Transverse colon (tissue), 4 donors: ENCODE data around the gene CHP1. TPM values are rescaled to one million over a fixed set of nuclear protein-coding genes. Genes with fewer than 3 reads are reported as not detected.

Source experiments
- DNase-seq: peaks from one replicate; pipeline ENCODE4 v3.0.0-alpha.2; 2019
- H3K27ac ChIP-seq, 4 donors: fragments of 200-600 bp; sonication (generic); 2 replicates each; pipeline ENCODE4 v1.5.1; 2016 to 2018; ENCODE audit warnings: inconsistent platforms in 4 of 4
- H3K27me3 ChIP-seq: fragments of 200-600 bp; sonication (generic); 2 replicates; pipeline ENCODE4 v1.5.1; 2017; ENCODE audit warnings: inconsistent platforms
- H3K36me3 ChIP-seq, 4 donors: fragments of 200-600 bp; sonication (generic); 2 replicates each; pipeline ENCODE4 v1.5.1; 2017 to 2019; ENCODE audit warnings: inconsistent platforms in 4 of 4
- H3K4me1 ChIP-seq, 4 donors: fragments of 200-600 bp; sonication (generic); 2 replicates each; pipeline ENCODE4 v1.5.1; 2017 to 2020; ENCODE audit warnings: inconsistent platforms in 4 of 4
- H3K4me3 ChIP-seq, 4 donors: fragments of 200-600 bp; sonication (generic); 1 replicate in 1 of 4; 2 replicates in 3 of 4; pipeline versions ENCODE4 v1.5.1 to v1.6.1; 2017 to 2019; ENCODE audit warnings: inconsistent platforms in 4 of 4
- H3K9me3 ChIP-seq, 2 donors: fragments of 200-600 bp; sonication (generic); 2 replicates each; pipeline ENCODE4 v1.5.1; 2017 to 2019; ENCODE audit warnings: inconsistent platforms in 2 of 2
- CTCF ChIP-seq, 5 experiments: fragments of 200-600 bp in 3 of 5; fragments of 450-650 bp in 2 of 5; sonication (generic) in 3 of 5; IDR thresholded peaks; 1 replicate in 2 of 5; 2 replicates in 3 of 5; pipeline ENCODE4 v1.5.1; 2016 to 2017; ENCODE audit warnings: antibody characterized with exemption in 5 of 5, inconsistent platforms in 3 of 5, mild to moderate bottlenecking in 2 of 5, moderate library complexity in 1 of 5
- EP300 ChIP-seq: sonication (generic); formaldehyde crosslinking; IDR thresholded peaks from one replicate; pipeline ENCODE4 v1.6.1; 2017; ENCODE audit warnings: antibody characterized with exemption, low read depth
- POLR2A ChIP-seq: fragments of 450-650 bp; IDR thresholded peaks from one replicate; pipeline ENCODE4 v1.6.1; 2016; ENCODE audit warnings: antibody characterized with exemption, mild to moderate bottlenecking, moderate library complexity
- POLR2AphosphoS5 ChIP-seq, 3 donors: sonication (generic); formaldehyde crosslinking; IDR thresholded peaks; one replicate each; pipeline ENCODE4 v1.6.1; 2016; ENCODE audit warnings: antibody characterized with exemption in 3 of 3
- WGBS, 2 donors: methylation state at CpG; one replicate each; pipeline ENCODE4 v1.1.5; 2018; ENCODE audit warnings: low coverage in 1 of 2; 5-methylcytosine and 5-hydroxymethylcytosine counted together
- in situ Hi-C, 4 donors: fragments of 200-750 bp; cut with MboI; loops; one replicate each; pipeline versions ENCODE4 v1.15.0 to v1.15.1; 2017; ENCODE audit warnings: low sequenced_read_pairs in 3 of 4, low pct_ligation_motif_present in 1 of 4, low pct_unique_long_range_greater_than_20kb in 1 of 4
- intact Hi-C: fragments of 100-400 bp; cut with DNase I; formaldehyde crosslinking; loops from one replicate; pipeline ENCODE4 v1.15.1; 2023; ENCODE audit warnings: low total_unique reads
- total RNA-seq, 4 donors: library from RNA; depleted of rRNA; stranded (reverse); fragments of >200 nt; gene quantifications; one replicate each; pipeline ENCODE4 v1.1.0, GENCODE V29; 2016

Gene CHP1
- total RNA-seq, 4 donors from 2014 or later, result 321 to 818 (median 572) TPM

- Histone ChIP-seq H3K27ac (no peak overlapping the region), H3K4me3 (no peak overlapping the region), H3K36me3 (no peaks in the 10 kb centered on the region), H3K4me1 (no peaks in the 10 kb centered on the region), H3K27me3 (no peaks in the 10 kb centered on the region), H3K9me3 (no peaks in the 10 kb centered on the region)
- TF ChIP-seq POLR2A (no peak), POLR2AphosphoS5 (IDR thresholded peaks at IDR 0.05) (no peak), EP300 (no peak), CTCF (IDR thresholded peaks at IDR 0.05) (no peak)
- 95% methylated on average over 1 of the region's 1 CpG; no CpG with 5 or more reads in 1 of the 2 donors for WGBS, 2 donors
- intact Hi-C loops (no loop called here), in situ Hi-C loops (no loop called here)
- no peak for DNase-seq
These were observed 92.5 kb downstream of the CHP1 start for GRCh38 chr15:41323611-41324010.

GRCh38 chr15:41331281-41331680, 100.2 kb downstream of the CHP1 start:
- H3K27me3 ChIP-seq, result no peaks in the 10 kb centered on the region
- H3K36me3 ChIP-seq, result no peaks in the 10 kb centered on the region
- H3K9me3 ChIP-seq, result no peaks in the 10 kb centered on the region
- 65 to 73% methylated on average over 2 to 6 of the region's 6 CpGs for WGBS, 2 donors
- H3K4me3 ChIP-seq, result peak overlapping the region in 2 of 4 donors; percentile 83 to 97
- DNase-seq, result no peak
- peaks cover 3 to 33% (median 18%) of the 10 kb centered on the region in 4 donors for H3K4me1 ChIP-seq
- in situ Hi-C loops (no loop called here), intact Hi-C loops (no loop called here)
- no peak for TF ChIP-seq EP300
- TF ChIP-seq POLR2AphosphoS5 (IDR thresholded peaks at IDR 0.05), result no peak
- no peak for TF ChIP-seq CTCF (IDR thresholded peaks at IDR 0.05)
- no peak for TF ChIP-seq POLR2A
- H3K27ac ChIP-seq, result peak overlapping the region in 3 of 4 donors; percentile 16 to 81 (median 68)

Other genes starting within 250 kb of the CHP1 start
- 10 to 100 TPM; 21.8 to 69.1 (median 29.8) TPM for gene INO80, start 115.0 kb upstream of the CHP1 start, total RNA-seq
- gene EXD1, start 511 bp upstream of the CHP1 start, total RNA-seq, result not detected
- 1 to 10 TPM in 2 of 4 donors, not detected in 2; 1.1 to 2.9 TPM for gene OIP5, start 101.3 kb downstream of the CHP1 start, total RNA-seq
- gene NUSAP1, start 101.6 kb downstream of the CHP1 start, total RNA-seq, result 1 to 10 TPM; 5.0 to 8.9 (median 7.5) TPM
- gene NDUFAF1, start 171.2 kb downstream of the CHP1 start, total RNA-seq, result 10 to 100 TPM in 1 of 4 donors, 1 to 10 TPM in 3; 4.5 to 13.0 (median 8.4) TPM
- 10 to 100 TPM; 10.7 to 23.2 (median 17.6) TPM for gene RTF1, start 185.8 kb downstream of the CHP1 start, total RNA-seq